Neural crest cell (in vitro differentiated cells): ENCODE data around the gene LRRC36. TPM values are rescaled to one million over a fixed set of nuclear protein-coding genes. Genes with fewer than 3 reads are reported as not detected.

Experiments
- DNase-seq: peaks from one replicate; pipeline ENCODE4 v3.0.0; 2021; ENCODE audit warnings: low read depth, mixed read lengths, low spot score
- H3K27ac Mint-ChIP-seq: one replicate; pipeline ENCODE4 v1.8.0; 2021; ENCODE audit warnings: mild to moderate bottlenecking, mixed read lengths; ENCODE audit not compliant: unreplicated experiment
- H3K27me3 Mint-ChIP-seq: 2 replicates; pipeline ENCODE4 v1.8.0; 2021; ENCODE audit warnings: low read depth, mild to moderate bottlenecking, mixed read lengths
- H3K36me3 Mint-ChIP-seq: 2 replicates; pipeline ENCODE4 v1.8.0; 2021; ENCODE audit warnings: low read depth, mild to moderate bottlenecking, mixed read lengths
- H3K4me1 Mint-ChIP-seq: 2 replicates; pipeline ENCODE4 v1.8.0; 2021; ENCODE audit warnings: mixed read lengths
- H3K4me3 Mint-ChIP-seq: one replicate; pipeline ENCODE4 v1.8.0; 2021; ENCODE audit warnings: mild to moderate bottlenecking, mixed read lengths
- H3K9me3 Mint-ChIP-seq: 2 replicates; pipeline ENCODE4 v1.8.0; 2021; ENCODE audit warnings: mixed read lengths
- CTCF ChIP-seq: fragments of 200-600 bp; sonication (generic); conservative IDR thresholded peaks from 2 replicates; pipeline ENCODE4 v1.5.0; 2021; ENCODE audit warnings: antibody characterized with exemption, mild to moderate bottlenecking
- total RNA-seq: library from RNA; stranded (reverse); gene quantifications from 2 replicates; pipeline ENCODE4 v1.2.1, GENCODE V29; 2021

LRRC36 gene
- total RNA-seq, 1 donor from 2014 or later = 0.21 TPM

GRCh38 chr16:67304020-67304419, 22.6 kb upstream of the LRRC36 start:
- peak overlapping the region; percentile 17 for H3K27ac Mint-ChIP-seq

DNA sequence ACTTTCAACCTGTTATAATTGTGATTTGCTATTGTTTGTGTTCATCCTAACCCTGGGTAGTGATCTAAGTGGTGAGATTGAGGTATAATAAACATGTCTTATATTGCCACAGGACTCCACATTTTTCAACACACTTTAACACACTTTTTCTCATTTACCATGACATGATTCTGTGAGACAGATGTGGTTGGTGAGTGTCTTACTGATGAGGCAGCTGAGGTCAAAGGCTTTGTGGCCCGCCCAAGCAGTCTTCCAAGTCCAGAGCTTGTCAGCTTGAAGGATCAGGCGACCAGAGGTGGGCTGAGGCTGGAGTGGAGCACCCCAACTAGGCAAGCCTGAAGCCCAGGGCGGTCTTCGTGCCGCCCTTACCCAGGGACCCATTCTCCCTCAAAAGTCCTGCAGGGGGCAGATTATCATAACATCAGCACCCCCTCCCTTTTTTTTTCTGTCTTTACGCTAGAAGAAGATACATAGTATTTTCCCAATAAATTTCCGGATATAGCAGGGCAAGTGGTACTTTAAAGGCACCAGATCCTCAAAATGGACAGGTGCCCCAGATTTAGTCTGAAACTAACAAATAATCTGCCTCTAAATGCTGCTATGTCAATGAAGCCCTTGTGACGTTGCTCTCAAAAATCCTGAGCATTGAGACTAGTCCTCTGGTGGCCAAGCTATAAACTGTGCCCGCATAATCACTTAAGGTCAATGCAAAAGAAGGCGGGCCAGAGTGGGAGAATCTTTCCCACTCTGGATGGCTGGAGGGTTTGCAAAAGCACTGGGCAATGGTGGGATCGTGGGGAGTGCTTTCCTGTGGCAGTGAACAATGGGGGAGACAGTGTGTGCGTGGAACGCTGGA, 21.2 kb upstream of the LRRC36 start:
- no peaks in the 10 kb centered on the region for H3K36me3 Mint-ChIP-seq
- no peak for DNase-seq
- H3K4me1 Mint-ChIP-seq = no peaks in the 10 kb centered on the region
- no peak overlapping the region for H3K4me3 Mint-ChIP-seq
- H3K9me3 Mint-ChIP-seq = peaks cover 3% of the 10 kb centered on the region
- H3K27me3 Mint-ChIP-seq = peaks cover 3% of the 10 kb centered on the region
- H3K27ac Mint-ChIP-seq = no peak overlapping the region
- no peak for TF ChIP-seq CTCF

More at GRCh38 chr16:67304020-67304419, 22.6 kb upstream of the LRRC36 start:
- Mint-ChIP-seq H3K9me3 (peaks cover 3% of the 10 kb centered on the region), H3K36me3 (no peaks in the 10 kb centered on the region), H3K27me3 (peaks cover 3% of the 10 kb centered on the region), H3K4me3 (no peak overlapping the region), H3K4me1 (no peaks in the 10 kb centered on the region)
- no peak for DNase-seq
- TF ChIP-seq CTCF = no peak

DNA sequence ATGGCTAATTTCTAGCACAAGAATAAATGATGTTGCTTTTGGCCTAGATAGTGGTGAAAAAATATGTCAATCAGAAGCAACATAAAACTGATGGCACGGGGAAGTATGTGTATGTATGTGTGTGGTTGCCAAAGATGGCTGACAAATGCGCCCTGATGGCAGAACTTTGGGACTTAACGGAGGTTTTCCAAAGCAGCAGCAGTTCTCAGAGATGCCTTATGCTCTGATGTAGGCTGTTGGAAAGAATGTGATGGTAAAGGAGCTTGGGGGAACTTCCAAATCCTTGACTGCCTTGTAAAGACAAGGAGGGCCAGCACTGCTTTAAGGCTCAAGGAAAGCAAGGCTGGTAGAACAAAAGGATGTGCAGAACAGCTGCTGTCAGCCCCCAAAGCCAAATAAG, 16.1 kb upstream of the LRRC36 start:
- TF ChIP-seq CTCF = no peak
- Mint-ChIP-seq H3K9me3 (peaks cover 3% of the 10 kb centered on the region), H3K4me1 (peaks cover 5% of the 10 kb centered on the region), H3K27ac (no peak overlapping the region), H3K27me3 (peaks cover 3% of the 10 kb centered on the region), H3K4me3 (no peak overlapping the region), H3K36me3 (no peaks in the 10 kb centered on the region)
- DNase-seq = no peak

GRCh38 chr16:67311607-67312488, 14.8 kb upstream of the LRRC36 start:
- no peak for TF ChIP-seq CTCF
- Mint-ChIP-seq H3K27ac (no peak overlapping the region), H3K27me3 (peaks cover 8% of the 10 kb centered on the region), H3K4me3 (no peak overlapping the region), H3K36me3 (no peaks in the 10 kb centered on the region), H3K9me3 (no peaks in the 10 kb centered on the region), H3K4me1 (peaks cover 5% of the 10 kb centered on the region)
- DNase-seq = no peak

GRCh38 chr16:67312719-67313118, 13.9 kb upstream of the LRRC36 start:
- Mint-ChIP-seq H3K4me3 (no peak overlapping the region), H3K9me3 (no peaks in the 10 kb centered on the region), H3K36me3 (no peaks in the 10 kb centered on the region), H3K4me1 (peaks cover 5% of the 10 kb centered on the region), H3K27ac (no peak overlapping the region), H3K27me3 (peaks cover 10% of the 10 kb centered on the region)
- TF ChIP-seq CTCF = no peak
- no peak for DNase-seq
